Measurements from ENCODE around the gene PINLYP.

Gene PINLYP

DNA sequence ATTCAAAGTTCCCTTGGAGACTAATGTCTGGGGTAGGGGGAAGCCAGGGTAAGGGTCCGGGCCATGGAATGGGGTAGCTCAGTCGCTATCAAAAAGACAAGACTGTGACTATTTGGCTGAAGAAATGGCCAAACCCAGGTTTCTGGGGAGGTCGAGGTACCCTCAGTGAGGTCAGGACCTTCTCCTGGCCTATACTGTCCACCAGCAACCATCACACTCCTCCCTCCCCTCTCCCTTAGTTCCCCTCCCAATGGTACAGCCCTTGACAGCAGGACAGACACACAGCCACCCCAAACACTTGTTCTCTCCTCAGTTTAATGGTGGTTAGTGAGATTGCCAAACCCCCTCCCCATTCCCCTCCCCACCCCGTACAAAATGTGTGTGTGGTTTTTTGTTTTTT is 46.5 kb downstream of the PINLYP start:
- Histone ChIP-seq H3K9me3 (replicated peaks in 1 of 2; ENCODE audit: control insufficient read depth in 2 of 2, insufficient read depth in 1 of 2, low read depth in 1 of 2, low read length in 2 of 2) (peaks cover 0 to 2% of the 10 kb centered on the region in 2 donors), H3K27me3 (ENCODE audit: control insufficient read depth in 3 of 3, insufficient read depth in 3 of 3, low read depth in 1 of 3, low read length in 3 of 3) (no peaks in the 10 kb centered on the region), H3K9ac (ENCODE audit: low read depth, low read length, poor library complexity) (no peak overlapping the region), H3K27ac (replicated peaks; ENCODE audit: low read length) (no peak overlapping the region), H3K4me2 (ENCODE audit: insufficient read depth, low read length, poor library complexity, severe bottlenecking) (no peak overlapping the region), H3K4ac (ENCODE audit: low read length) (no peak overlapping the region), H4K8ac (ENCODE audit: low read depth, low read length) (no peak overlapping the region), H2AK5ac (ENCODE audit: low read depth, low read length) (no peak overlapping the region), H2BK120ac (ENCODE audit: low read depth, low read length) (no peak overlapping the region), H2BK5ac (ENCODE audit: low read length) (no peak overlapping the region), H3K18ac (ENCODE audit: low read length) (no peak overlapping the region), H2BK12ac (ENCODE audit: low read length) (no peak overlapping the region), H2AFZ (ENCODE audit: low read length) (no peak overlapping the region), H3K23ac (ENCODE audit: low read depth, low read length, poor library complexity) (no peak overlapping the region), H3K79me1 (ENCODE audit: low read depth, low read length) (no peaks in the 10 kb centered on the region), H4K91ac (ENCODE audit: low read depth, low read length, poor library complexity) (no peak overlapping the region), H3K4me1 (ENCODE audit: control insufficient read depth in 2 of 2, insufficient read depth in 1 of 2, low read depth in 1 of 2, low read length in 2 of 2) (peaks cover 3 to 10% of the 10 kb centered on the region in 2 donors), H3K14ac (ENCODE audit: low read length) (no peak overlapping the region), H2BK15ac (ENCODE audit: low read length) (no peak overlapping the region), H3K36me3 (replicated peaks in 1 of 2; ENCODE audit: control insufficient read depth in 2 of 2, insufficient read depth in 2 of 2, low read length in 2 of 2) (peaks cover 30 to 50% of the 10 kb centered on the region in 2 donors), H3K4me3 (ENCODE audit: low read length in 2 of 2) (no peak overlapping the region)
- DNase-seq (ENCODE audit: low spot score), result no peak
- WGBS, 2 donors (ENCODE audit: extremely low coverage in 2 of 2, insufficient read length in 2 of 2, insufficient replicate concordance in 1 of 2), result no CpG with 5 or more reads among the region's 4 CpGs

DNA sequence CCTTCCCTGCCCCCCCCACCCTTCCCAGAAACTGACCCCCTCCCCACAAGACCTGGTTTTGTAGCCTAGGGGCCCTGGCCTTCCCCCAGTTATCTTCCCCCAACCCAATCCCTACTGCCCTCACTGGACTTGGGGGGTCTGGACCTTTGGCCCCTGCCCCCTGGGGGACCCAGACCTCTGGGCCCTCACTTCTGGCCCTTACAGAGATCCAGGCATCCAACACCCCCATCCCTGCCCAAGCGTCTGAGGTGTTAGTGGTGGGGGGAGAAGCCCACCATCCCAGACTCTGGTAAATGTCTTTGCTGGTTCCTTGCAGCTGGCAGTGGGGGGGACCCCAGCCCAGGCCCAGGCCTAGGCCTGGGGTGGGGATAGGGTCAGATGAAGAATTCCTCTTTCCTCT is 47.4 kb downstream of the PINLYP start:
- Histone ChIP-seq H3K4ac (ENCODE audit: low read length) (no peak overlapping the region), H3K9ac (ENCODE audit: low read depth, low read length, poor library complexity) (no peak overlapping the region), H3K18ac (ENCODE audit: low read length) (no peak overlapping the region), H4K91ac (ENCODE audit: low read depth, low read length, poor library complexity) (no peak overlapping the region), H3K27ac (replicated peaks; ENCODE audit: low read length) (no peak overlapping the region), H4K8ac (ENCODE audit: low read depth, low read length) (no peak overlapping the region), H3K79me1 (ENCODE audit: low read depth, low read length) (no peaks in the 10 kb centered on the region), H3K4me1 (ENCODE audit: control insufficient read depth in 2 of 2, insufficient read depth in 1 of 2, low read depth in 1 of 2, low read length in 2 of 2) (peaks cover 3 to 10% of the 10 kb centered on the region in 2 donors), H3K36me3 (replicated peaks in 1 of 2; ENCODE audit: control insufficient read depth in 2 of 2, insufficient read depth in 2 of 2, low read length in 2 of 2) (peaks cover 35 to 55% of the 10 kb centered on the region in 2 donors), H2BK12ac (ENCODE audit: low read length) (no peak overlapping the region), H3K4me3 (ENCODE audit: low read length in 2 of 2) (no peak overlapping the region), H2BK120ac (ENCODE audit: low read depth, low read length) (no peak overlapping the region), H3K23ac (ENCODE audit: low read depth, low read length, poor library complexity) (no peak overlapping the region), H3K9me3 (replicated peaks in 1 of 2; ENCODE audit: control insufficient read depth in 2 of 2, insufficient read depth in 1 of 2, low read depth in 1 of 2, low read length in 2 of 2) (peaks cover 0 to 2% of the 10 kb centered on the region in 2 donors), H2AFZ (ENCODE audit: low read length) (no peak overlapping the region), H2BK15ac (ENCODE audit: low read length) (no peak overlapping the region), H2AK5ac (ENCODE audit: low read depth, low read length) (no peak overlapping the region), H3K14ac (ENCODE audit: low read length) (no peak overlapping the region), H2BK5ac (ENCODE audit: low read length) (no peak overlapping the region), H3K4me2 (ENCODE audit: insufficient read depth, low read length, poor library complexity, severe bottlenecking) (no peak overlapping the region), H3K27me3 (ENCODE audit: control insufficient read depth in 3 of 3, insufficient read depth in 3 of 3, low read depth in 1 of 3, low read length in 3 of 3) (no peaks in the 10 kb centered on the region)
- no peak for DNase-seq (ENCODE audit: low spot score)
- WGBS, 2 donors (ENCODE audit: extremely low coverage in 2 of 2, insufficient read length in 2 of 2, insufficient replicate concordance in 1 of 2), result no CpG with 5 or more reads among the region's 1 CpG

DNA sequence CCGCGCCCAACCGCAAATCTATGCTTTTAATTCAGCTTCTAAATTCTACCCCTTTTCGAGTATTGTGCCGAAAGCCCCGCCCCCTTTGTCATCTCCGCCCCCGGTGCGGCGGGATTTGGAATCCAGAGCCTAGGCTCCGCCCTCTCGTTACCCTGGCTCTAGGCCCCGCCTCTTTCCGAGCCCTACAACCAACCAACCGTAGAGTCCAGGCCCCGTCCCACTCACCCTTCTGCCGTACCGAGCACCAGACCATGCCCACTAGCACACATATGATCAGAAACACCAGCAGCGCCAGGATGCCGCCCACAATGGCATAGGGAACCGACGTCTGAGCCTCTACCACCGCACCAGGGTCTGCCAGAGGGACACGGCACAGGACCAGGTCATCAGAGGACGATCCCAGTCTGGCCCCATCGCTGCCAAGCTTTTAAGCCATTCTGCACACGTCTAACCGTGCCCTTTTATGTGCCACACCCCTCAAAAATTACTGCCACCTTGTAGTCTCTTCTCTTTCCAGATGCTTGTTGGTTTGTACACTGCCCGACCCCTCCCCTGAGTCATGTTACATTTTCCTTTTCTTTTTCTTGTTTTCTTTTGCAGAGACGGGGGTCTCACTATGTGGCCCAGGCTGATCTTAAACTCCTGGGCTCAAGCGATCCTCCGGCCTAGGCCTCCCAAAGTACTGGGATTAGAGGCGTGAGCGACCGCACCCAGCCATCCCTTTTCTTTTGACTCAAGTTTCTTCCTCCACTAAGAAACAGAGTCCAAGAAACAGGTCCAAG is 48.5 kb downstream of the PINLYP start:
- H3K14ac ChIP-seq (ENCODE audit: low read length), result no peak overlapping the region
- H2BK120ac ChIP-seq (ENCODE audit: low read depth, low read length), result peak overlapping the region; percentile 23
- no peak overlapping the region for H2BK15ac ChIP-seq (ENCODE audit: low read length)
- H4K8ac ChIP-seq (ENCODE audit: low read depth, low read length), result no peak overlapping the region
- no peak overlapping the region for H2BK12ac ChIP-seq (ENCODE audit: low read length)
- H3K4me1 ChIP-seq (ENCODE audit: control insufficient read depth in 2 of 2, insufficient read depth in 1 of 2, low read depth in 1 of 2, low read length in 2 of 2), result peaks cover 3 to 7% of the 10 kb centered on the region in 2 donors
- H3K9me3 ChIP-seq (replicated peaks in 1 of 2; ENCODE audit: control insufficient read depth in 2 of 2, insufficient read depth in 1 of 2, low read depth in 1 of 2, low read length in 2 of 2), result peaks cover 0 to 2% of the 10 kb centered on the region in 2 donors
- no peaks in the 10 kb centered on the region for H3K27me3 ChIP-seq (ENCODE audit: control insufficient read depth in 3 of 3, insufficient read depth in 3 of 3, low read depth in 1 of 3, low read length in 3 of 3)
- peak overlapping the region; percentile 85 for H4K91ac ChIP-seq (ENCODE audit: low read depth, low read length, poor library complexity)
- no peak overlapping the region for H3K4me3 ChIP-seq (ENCODE audit: low read length in 2 of 2)
- no peak overlapping the region for H3K4ac ChIP-seq (ENCODE audit: low read length)
- H3K23ac ChIP-seq (ENCODE audit: low read depth, low read length, poor library complexity), result no peak overlapping the region
- no peak overlapping the region for H3K18ac ChIP-seq (ENCODE audit: low read length)
- no peak for DNase-seq (ENCODE audit: low spot score)
- H2BK5ac ChIP-seq (ENCODE audit: low read length), result no peak overlapping the region
- no peak overlapping the region for H2AK5ac ChIP-seq (ENCODE audit: low read depth, low read length)
- no CpG with 5 or more reads among the region's 35 CpGs for WGBS, 2 donors (ENCODE audit: extremely low coverage in 2 of 2, insufficient read length in 2 of 2, insufficient replicate concordance in 1 of 2)
- H3K9ac ChIP-seq (ENCODE audit: low read depth, low read length, poor library complexity), result no peak overlapping the region
- H3K27ac ChIP-seq (replicated peaks; ENCODE audit: low read length), result no peak overlapping the region
- no peak overlapping the region for H2AFZ ChIP-seq (ENCODE audit: low read length)
- no peak overlapping the region for H3K4me2 ChIP-seq (ENCODE audit: insufficient read depth, low read length, poor library complexity, severe bottlenecking)
- H3K79me1 ChIP-seq (ENCODE audit: low read depth, low read length), result no peaks in the 10 kb centered on the region
- H3K36me3 ChIP-seq (replicated peaks in 1 of 2; ENCODE audit: control insufficient read depth in 2 of 2, insufficient read depth in 2 of 2, low read length in 2 of 2), result peaks cover 35 to 62% of the 10 kb centered on the region in 2 donors

DNA sequence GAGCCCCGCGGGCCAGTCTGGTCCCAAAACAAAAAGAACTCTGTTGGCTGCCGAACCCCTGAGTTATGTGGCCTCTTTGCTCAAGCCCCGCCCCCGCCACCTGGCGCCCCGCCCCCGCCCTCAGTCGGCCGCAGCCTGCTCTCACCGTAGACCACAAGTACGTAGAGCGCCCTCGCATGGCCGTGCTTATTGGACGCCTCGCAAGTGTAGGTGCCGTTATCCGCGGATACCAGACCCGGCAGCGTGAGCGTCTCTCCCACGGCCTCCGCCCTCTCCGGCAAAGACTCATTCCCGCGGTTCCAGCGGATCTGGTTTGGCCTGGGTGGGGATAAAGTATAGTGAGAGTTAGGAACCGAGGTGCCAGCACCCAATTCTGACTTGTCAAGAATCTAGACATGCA is 49.3 kb downstream of the PINLYP start:
- no peak overlapping the region for H4K91ac ChIP-seq (ENCODE audit: low read depth, low read length, poor library complexity)
- no peak overlapping the region for H3K14ac ChIP-seq (ENCODE audit: low read length)
- no peaks in the 10 kb centered on the region for H3K79me1 ChIP-seq (ENCODE audit: low read depth, low read length)
- H3K18ac ChIP-seq (ENCODE audit: low read length), result no peak overlapping the region
- peaks cover 0 to 2% of the 10 kb centered on the region in 2 donors for H3K9me3 ChIP-seq (replicated peaks in 1 of 2; ENCODE audit: control insufficient read depth in 2 of 2, insufficient read depth in 1 of 2, low read depth in 1 of 2, low read length in 2 of 2)
- H3K36me3 ChIP-seq (replicated peaks in 1 of 2; ENCODE audit: control insufficient read depth in 2 of 2, insufficient read depth in 2 of 2, low read length in 2 of 2), result peaks cover 35 to 66% of the 10 kb centered on the region in 2 donors
- no peak for DNase-seq (ENCODE audit: low spot score)
- no peak overlapping the region for H3K4me3 ChIP-seq (ENCODE audit: low read length in 2 of 2)
- H3K9ac ChIP-seq (ENCODE audit: low read depth, low read length, poor library complexity), result no peak overlapping the region
- peaks cover 3 to 7% of the 10 kb centered on the region in 2 donors for H3K4me1 ChIP-seq (ENCODE audit: control insufficient read depth in 2 of 2, insufficient read depth in 1 of 2, low read depth in 1 of 2, low read length in 2 of 2)
- WGBS, 2 donors (ENCODE audit: extremely low coverage in 2 of 2, insufficient read length in 2 of 2, insufficient replicate concordance in 1 of 2), result no CpG with 5 or more reads among the region's 30 CpGs
- no peak overlapping the region for H3K23ac ChIP-seq (ENCODE audit: low read depth, low read length, poor library complexity)
- no peak overlapping the region for H3K27ac ChIP-seq (replicated peaks; ENCODE audit: low read length)
- no peak overlapping the region for H3K4ac ChIP-seq (ENCODE audit: low read length)
- H4K8ac ChIP-seq (ENCODE audit: low read depth, low read length), result no peak overlapping the region
- H3K4me2 ChIP-seq (ENCODE audit: insufficient read depth, low read length, poor library complexity, severe bottlenecking), result no peak overlapping the region
- no peak overlapping the region for H2BK12ac ChIP-seq (ENCODE audit: low read length)
- no peaks in the 10 kb centered on the region for H3K27me3 ChIP-seq (ENCODE audit: control insufficient read depth in 3 of 3, insufficient read depth in 3 of 3, low read depth in 1 of 3, low read length in 3 of 3)
- no peak overlapping the region for H2BK5ac ChIP-seq (ENCODE audit: low read length)
- H2BK15ac ChIP-seq (ENCODE audit: low read length), result no peak overlapping the region
- H2BK120ac ChIP-seq (ENCODE audit: low read depth, low read length), result no peak overlapping the region
- no peak overlapping the region for H2AFZ ChIP-seq (ENCODE audit: low read length)
- H2AK5ac ChIP-seq (ENCODE audit: low read depth, low read length), result no peak overlapping the region

Data from neuronal stem cell (in vitro differentiated cells).